Testis (tissue), 2 donors: Measurements from ENCODE around the gene AHCYL1.

Experiments
- CTCF ChIP-seq, 3 experiments: fragments of 450-650 bp in 2 of 3; fragments of 200-600 bp in 1 of 3; sonication (generic) in 1 of 3; IDR thresholded peaks; one replicate each; pipeline ENCODE4 v1.5.1; 2016 to 2019; ENCODE audit warnings: antibody characterized with exemption in 3 of 3, mild to moderate bottlenecking in 2 of 3, moderate library complexity in 1 of 3
- POLR2A ChIP-seq: fragments of 450-650 bp; IDR thresholded peaks from one replicate; pipeline ENCODE4 v1.6.1; 2017; ENCODE audit warnings: antibody characterized with exemption, mild to moderate bottlenecking, moderate library complexity

- TF ChIP-seq CTCF (IDR thresholded peaks at IDR 0.05) (no peak), POLR2A (no peak)
These were observed 82.9 kb downstream of the AHCYL1 start for GRCh38 chr1:110067479-110067892.
